Measurements from ENCODE around the gene PPRC1.
"Not testable (repeated sequence)": the region's sequence is repeated elsewhere in the genome, so short reads cannot be mapped to it uniquely, and the experiment has no call there.

Gene PPRC1

DNA sequence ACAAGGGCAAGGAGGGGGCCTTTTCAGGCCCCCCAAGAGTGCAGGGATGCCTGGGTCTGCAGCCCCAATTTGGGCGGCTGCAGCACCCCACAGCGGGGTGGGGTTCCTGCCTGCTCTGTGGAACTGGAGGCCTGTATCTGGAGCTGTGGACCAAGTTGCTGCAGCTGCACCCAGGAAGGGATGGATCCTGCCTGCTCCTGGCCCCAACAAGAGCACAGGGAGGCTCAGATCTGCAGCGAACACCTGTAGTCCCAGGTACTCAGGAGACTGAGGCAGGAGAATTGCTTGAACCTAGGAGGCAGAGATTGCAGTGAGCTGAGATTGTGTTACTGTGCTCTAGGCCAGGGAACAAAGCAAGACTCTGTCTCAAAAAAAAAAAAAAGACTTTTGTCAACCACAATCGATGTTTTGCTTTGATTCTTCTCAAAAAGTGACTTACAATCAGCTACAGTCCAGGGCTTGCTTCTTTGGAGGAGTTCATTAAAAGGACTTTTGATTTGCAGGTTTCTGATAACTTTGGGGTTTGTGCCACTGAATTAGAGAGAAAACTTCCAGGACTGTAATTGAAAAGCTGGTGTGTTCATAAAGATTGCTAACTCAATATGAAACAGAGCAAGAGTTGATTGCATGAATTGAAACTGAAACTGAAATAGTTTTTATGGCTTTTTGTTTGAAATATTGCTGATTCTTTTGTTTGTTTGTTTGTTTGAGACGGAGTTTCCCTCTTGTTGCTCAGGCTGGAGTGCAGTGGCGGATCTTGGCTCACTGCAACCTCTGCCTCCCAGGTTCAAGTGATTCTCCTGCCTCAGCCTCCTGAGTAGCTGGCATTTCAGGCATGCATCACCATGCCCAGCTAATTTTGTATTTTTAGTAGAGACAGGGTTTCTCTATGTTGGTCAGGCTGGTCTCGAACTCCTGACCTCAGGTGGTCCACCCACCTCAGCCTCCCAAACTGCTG, 56.4 kb downstream of the PPRC1 start:
- DNase-seq (ENCODE audit: low read depth in 2 of 2) = not testable (repeated sequence)

DNA sequence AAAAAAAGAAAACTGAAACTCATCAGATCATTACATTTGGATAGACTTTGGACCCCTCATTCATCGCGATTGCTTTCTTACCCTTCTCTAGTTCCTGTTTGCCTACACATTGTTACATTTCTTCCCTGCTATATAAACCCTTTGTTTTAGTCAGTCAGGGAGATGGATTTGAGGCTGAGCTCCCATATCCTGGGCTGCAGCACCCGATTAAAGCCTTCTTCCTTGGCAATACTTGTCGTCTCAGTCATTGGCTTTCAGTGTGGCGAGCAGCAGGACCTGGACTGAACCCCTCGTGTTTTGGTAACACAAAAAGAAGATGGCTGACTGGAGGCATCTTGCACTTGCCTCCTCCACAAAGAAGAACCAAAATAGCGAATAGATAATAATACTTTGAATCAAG, 59.1 kb downstream of the PPRC1 start:
- DNase-seq (ENCODE audit: low read depth in 2 of 2) = no peak

DNA sequence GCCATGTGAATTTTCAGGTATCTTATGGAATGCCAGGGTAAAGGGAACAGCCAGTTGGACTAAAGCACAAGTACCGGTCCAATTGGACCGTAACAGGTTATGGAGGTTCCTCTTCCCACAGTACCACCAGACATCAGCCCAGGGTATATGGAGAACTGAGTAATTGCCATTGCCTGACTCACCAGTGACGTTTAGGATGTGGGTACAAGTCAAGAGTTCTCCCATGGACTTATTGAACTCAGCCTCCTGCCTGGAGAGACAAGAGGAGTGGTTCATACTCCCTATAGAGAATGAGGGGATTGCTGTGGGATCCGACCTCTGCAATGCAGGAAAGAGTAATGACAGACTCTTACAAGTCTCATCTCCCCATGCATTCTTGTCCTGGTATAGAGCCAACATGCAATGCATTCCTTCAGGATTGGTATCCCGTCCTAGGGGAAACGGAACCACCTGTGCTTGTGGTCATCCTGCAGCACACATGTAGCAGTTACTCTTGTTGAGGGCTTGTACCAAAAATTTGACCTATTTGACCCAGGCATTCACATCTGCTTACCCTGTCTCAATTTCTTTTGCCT, 62.5 kb downstream of the PPRC1 start:
- DNase-seq (ENCODE audit: low read depth in 2 of 2) = no peak

DNA sequence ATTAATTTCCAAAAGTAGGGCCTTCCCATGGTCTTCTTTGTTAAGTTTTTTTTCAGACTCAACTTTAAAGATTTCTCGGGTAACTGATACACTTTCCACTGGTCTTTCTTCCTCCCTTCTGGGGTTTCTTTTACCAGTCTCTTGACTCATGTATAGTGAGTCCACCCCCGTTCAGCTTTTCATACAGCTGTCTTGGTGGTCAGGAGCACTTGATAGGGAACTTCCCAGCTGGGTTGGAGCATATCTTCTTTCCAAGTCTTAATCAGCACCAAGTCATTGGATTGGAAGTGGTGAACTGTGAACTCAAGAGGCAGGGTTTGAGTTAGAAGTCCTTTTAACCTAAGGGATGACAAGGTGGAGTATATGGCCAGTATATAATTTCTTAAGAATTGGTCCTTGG, 64.1 kb downstream of the PPRC1 start:
- no peak for DNase-seq (ENCODE audit: low read depth in 2 of 2)

DNA sequence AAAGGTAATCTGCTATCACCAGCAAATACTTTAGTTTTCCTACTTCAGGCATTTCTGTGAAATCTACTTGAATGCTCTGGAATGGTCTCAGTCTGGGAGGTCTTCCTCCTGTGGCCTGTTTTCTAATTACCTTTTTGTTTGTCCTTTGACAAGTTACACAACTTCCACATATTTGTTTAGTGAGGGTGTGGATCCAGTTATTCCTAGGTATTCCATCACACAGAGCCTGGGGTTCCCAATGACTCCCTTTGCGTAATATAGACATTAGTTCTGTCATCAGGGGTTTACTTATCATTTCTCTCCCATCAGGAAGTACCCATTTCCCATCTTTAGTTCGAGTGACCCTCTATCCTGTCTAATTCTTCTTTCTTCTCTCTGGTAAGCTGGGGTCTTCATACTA, 65.2 kb downstream of the PPRC1 start:
- DNase-seq (ENCODE audit: low read depth in 2 of 2) = no peak

Measured in stimulated activated CD4-positive, alpha-beta T cell treated with anti-CD3 and anti-CD28 coated beads, Interleukin-1b, Interleukin-23, amount 100 ng/mL, for 1 hour (primary cell).